ENCODE results near the gene TMEM150B.

DNA sequence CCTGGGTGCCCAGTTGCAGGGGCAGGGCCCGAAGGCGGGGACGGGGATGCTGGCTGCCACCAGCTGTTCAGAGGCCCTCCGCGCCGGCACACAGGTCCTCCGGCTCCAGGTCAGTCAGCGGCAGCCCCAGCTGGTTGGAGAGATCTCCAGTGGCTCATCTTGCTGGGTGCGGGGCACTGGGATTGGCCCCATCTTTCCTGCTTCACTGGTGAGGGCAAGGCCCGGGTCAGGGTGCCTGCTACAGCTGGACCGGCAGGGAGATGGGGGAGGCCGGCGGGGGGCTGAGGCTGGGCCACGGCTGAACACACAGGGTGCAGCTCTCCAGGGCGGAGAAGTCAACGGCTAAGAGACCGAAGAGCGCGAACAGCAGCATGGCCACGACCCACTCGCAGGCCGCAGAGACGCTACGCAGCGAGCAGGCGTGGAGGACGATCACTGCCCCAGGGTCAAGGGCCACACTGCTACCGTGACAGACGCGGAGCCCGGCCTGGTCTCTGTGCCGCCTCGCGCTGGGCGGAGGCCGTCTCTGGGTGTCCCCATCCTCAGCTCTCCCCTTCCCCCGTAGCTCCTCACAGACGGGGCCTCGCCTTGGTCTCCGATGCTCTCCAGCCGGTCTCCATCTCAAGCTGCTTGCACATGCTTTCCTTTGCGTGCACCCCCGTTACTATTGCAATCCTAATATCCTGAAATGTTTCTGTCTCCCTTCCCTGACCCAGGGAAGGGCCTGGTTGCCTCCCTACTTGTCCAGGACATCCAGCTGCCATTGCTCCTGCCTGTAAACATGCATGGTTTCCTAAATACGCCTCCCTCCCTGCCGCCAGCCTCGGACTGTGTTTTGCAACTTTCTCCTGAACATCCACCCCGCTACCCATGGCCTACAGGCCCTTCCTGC, 12.3 kb downstream of the TMEM150B start:
- TF ChIP-seq, protein P1, sequence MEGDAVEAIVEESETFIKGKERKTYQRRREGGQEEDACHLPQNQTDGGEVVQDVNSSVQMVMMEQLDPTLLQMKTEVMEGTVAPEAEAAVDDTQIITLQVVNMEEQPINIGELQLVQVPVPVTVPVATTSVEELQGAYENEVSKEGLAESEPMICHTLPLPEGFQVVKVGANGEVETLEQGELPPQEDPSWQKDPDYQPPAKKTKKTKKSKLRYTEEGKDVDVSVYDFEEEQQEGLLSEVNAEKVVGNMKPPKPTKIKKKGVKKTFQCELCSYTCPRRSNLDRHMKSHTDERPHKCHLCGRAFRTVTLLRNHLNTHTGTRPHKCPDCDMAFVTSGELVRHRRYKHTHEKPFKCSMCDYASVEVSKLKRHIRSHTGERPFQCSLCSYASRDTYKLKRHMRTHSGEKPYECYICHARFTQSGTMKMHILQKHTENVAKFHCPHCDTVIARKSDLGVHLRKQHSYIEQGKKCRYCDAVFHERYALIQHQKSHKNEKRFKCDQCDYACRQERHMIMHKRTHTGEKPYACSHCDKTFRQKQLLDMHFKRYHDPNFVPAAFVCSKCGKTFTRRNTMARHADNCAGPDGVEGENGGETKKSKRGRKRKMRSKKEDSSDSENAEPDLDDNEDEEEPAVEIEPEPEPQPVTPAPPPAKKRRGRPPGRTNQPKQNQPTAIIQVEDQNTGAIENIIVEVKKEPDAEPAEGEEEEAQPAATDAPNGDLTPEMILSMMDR (IDR thresholded peaks at IDR 0.05; ENCODE audit: insufficient read depth, low read length, poor library complexity, severe bottlenecking): no peak
- TF ChIP-seq EZH2phosphoT487 (conservative IDR thresholded peaks at IDR 0.05; ENCODE audit: low read length): no peak

Data from SU-DHL-6 (cell line).